GM21381 (cell line): ENCODE results near the gene KRTAP10-11.
"Not testable (repeated sequence)": the region's sequence is repeated elsewhere in the genome, so short reads cannot be mapped to it uniquely, and the experiment has no call there.

ENCODE experiments used
- ATAC-seq: cut with Tn5 transposase; IDR thresholded peaks from one replicate; pipeline ENCODE4 v1.9.1; 2021; ENCODE audit warnings: mild to moderate bottlenecking, moderate library complexity; ENCODE audit not compliant: unreplicated experiment

KRTAP10-11 gene

GRCh38 chr21:44638506-44639330, 7.5 kb upstream of the KRTAP10-11 start:
- not testable (repeated sequence) for ATAC-seq

- ATAC-seq: no peak
Measured at GRCh38 chr21:44639331-44639655, 6.9 kb upstream of the KRTAP10-11 start.

DNA sequence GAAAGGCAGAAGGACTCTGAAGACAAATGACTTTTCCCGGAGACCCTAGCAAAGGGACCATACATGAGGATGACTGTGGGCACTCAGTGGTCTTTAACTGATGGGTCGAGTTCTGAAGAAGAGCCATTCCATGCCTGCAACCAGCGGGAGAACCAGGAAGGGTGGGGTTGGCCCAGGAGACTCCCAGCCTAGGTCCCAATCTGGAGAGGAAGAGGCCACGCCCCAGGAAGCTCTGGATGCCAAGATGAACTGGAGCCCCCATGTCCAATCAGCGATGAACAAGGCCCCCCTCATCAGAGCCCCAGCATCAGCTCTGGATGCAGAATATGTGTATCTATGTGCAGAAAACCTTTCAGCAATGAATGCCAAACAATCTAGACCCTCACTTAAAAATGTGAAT, 5.5 kb upstream of the KRTAP10-11 start:
- ATAC-seq: no peak

DNA sequence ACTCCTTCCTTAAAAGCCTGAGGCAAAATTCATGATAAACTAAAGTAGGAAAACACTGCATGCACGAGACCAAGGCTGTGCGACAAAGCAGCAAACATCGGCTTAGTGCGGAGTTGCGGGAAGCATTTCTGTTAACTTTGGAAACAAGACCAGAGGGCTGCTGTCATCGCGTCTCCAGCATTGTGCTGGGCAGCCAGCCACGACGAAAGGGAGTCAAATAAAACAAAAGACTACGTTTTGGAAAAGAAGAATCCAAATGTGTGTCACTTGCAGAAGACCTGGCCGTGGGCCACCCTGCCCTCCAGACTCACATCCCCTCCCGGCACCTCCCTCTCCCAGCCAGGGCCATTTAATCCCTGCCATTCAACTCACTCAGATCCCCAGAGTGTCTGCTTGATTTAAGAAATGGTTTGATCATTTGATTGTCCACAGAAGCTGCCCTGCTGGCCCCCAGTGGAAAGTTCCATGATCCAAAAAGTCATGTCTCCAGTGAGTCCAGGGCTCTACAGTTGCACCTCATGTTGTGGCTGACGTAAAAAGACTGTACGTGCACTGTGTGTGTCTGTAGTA, 2.4 kb upstream of the KRTAP10-11 start:
- ATAC-seq: no peak

DNA sequence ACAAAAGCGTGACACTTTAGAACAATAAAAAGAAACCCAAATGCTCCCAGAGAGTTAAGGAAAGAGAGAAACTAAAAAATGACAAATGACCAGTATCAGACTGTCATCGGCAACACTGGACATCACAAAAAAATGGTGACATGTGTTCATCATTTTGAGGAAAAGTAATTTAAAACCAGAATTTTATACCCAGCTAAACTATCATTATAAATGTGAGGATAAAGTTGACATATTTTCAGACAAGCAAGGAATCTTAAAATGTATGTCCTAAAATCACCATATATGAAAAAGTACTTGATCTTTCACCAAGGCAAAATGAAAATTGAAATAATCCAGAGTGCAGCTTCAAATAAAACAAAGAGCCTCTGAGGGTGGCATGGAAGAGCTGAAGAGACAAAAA, 1.3 kb upstream of the KRTAP10-11 start:
- no peak for ATAC-seq

- no peak for ATAC-seq
Measured at GRCh38 chr21:44647222-44647552, 973 bp downstream of the KRTAP10-11 start.

DNA sequence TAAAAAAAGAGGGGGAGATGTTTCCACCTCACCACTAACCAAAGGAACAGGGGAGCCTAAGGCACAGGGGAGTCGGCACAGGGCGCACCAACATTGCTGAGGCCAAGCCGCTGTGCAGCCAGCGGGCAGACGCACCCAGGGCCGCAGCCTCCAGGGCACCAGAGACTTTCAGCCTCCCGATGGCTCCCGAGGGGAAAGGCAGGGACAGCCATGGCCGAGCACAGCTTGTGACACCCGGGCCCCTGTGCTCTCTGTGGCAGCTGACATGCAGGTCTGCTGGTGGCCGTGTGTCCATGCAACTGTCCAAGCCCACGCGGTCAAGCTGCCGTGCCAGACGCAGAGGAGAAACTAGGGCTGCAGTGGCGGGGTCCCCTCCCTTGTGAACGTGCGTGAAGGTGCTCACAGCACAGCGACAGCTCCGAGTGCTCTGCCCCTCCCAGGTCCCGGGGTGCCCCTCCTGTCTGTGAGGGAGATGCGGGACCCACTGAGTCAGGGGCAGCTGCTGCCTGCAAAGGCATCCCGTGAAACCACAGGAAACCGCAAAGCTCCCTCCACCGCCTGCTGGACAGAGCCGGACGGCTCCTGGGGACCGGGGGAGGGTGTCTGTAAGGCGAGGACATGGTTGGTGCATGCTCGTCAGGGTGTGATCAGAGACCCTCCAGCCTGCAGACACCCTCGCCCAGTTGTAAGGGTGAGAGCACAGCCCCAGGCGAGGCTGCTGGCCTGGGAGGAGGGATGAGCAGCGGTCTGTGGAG, 2.5 kb downstream of the KRTAP10-11 start:
- ATAC-seq: no peak

DNA sequence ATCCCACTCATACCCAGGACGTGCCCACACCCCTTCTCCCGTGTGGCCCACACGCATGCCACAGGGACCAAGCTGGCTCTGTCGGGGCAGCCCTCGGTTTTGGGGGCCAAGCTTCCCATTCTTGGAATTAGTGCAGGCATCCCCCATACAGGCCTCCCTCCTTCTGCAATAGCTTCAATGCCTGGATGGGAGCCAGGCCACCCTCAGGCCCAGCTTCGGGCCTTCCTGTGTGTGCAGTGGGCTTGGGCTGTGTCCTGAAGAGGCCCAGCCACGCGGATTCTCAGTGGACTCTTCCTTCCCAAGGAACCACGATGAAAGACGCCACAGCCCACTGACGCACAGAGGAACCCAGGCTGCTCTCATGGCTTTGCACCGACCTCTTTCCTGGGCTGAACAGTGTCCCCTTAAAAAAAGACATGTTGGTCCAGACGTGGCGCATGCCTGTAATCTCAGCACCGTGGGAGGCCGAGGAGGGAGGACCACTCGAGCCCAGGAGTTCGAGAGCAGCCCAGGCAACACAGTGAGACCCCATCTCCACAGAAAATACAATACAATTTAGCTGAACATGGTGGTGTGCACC, 3.4 kb downstream of the KRTAP10-11 start:
- ATAC-seq: no peak

- no peak for ATAC-seq
Measured at GRCh38 chr21:44650265-44650972, 4.2 kb downstream of the KRTAP10-11 start.

DNA sequence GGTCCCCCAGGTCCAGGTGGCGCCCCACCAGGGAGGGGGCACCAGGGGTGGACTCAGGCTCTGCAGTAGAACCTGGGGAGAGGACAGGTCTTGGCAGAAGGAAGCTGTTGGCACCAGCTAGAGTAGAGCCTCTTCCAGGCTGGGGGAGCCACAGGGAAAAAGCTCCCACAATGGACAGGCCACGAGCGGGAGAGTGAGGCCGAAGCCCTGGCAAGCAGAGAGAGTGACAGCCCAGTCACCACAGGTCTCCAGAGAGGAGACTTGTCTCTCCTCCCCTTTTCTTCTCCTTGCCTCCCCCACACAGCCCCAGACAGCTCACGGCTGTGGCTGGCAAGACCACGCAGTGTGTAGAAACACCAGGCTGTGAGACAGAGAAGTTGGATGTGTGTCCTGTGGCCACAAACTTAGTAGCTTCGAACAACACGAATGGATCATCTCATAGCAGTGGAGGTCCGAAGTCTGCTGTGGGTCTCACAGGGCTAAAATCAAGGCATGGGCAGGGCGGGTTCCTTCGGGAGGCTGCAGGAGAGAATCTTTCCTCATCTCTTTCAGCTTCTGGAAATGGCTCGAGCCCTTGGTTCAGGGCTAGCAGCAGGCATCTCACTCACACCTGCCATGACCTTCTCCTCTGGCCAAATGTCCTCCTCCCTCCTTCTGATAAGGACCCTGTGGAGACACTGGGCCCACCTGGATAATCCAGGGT, 4.9 kb downstream of the KRTAP10-11 start:
- no peak for ATAC-seq

- no peak for ATAC-seq
Measured at GRCh38 chr21:44653123-44653522, 6.9 kb downstream of the KRTAP10-11 start.

DNA sequence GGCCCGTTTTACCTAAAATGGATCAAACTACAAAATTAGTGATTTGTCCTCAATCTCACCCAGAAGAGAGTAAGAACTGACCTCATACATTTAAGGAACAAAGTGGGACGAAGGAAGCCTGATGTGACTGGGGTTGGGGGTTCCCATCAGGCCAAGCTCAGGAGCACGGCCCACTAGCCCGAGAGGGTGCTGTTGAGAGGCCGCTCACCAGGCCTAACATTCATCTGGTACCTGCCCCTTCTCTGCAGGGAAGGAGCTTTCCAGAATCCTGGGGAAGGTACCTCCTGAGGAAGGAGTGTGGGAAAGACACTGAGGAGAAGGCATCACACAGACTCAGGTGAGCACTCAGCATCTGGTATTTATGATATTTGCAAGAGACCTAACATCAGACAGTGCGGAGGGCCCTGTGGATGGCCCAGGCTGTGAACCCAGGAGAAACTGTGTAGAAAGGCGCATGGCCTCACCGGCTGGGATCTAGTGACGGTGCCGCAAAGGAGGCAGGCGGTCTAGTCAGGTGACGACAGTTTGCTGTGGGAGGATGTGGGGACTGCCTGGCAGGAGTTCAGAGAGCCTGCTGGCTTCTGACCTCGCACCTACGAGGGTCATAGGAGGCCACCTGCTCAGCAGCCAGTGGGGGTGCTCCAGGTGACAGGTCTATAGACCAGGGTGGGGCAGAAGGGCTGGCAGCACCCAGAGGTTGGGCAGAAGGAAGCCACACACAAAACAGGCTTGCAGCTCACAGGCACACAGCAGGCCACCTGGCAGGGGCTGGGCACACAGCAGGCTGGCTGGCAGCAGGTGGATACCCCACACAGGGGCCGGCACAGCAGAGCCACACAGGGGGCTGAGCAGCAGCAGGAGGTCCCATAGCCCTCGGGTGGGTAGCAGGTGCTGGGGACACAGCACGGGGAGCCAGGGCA, 7.7 kb downstream of the KRTAP10-11 start:
- ATAC-seq: no peak

GRCh38 chr21:44654576-44655175, 8.5 kb downstream of the KRTAP10-11 start, which contains the start of gene KRTAP12-4:
Gene KRTAP12-4 (minus strand): TSS chr21:44654659. CDS start chr21:44654614, 45 bp downstream.
- ATAC-seq: no peak

DNA sequence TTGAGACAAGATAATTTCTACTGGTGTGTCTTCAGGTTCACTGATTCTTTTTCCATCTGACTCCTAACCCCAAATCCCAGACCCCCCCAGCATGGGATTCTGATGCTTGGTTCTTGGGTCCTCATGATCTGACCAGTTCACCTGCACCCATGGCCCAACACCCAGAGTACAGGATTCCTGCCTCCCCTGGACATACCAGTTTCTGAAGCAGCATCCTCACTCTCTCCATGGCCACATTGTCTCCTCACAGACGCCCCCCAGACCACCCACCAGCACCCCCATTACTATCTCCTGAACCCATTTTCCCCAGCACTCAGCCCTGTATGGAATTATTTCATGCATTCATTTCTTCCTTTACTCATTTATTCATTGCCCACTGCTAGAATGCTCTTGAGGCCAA, 10.7 kb downstream of the KRTAP10-11 start:
- no peak for ATAC-seq

GRCh38 chr21:44657635-44658540, 11.7 kb downstream of the KRTAP10-11 start, which contains the start of gene KRTAP12-3:
Gene KRTAP12-3 (plus strand): TSS chr21:44657932. CDS start chr21:44657980, 48 bp downstream.
- ATAC-seq: no peak

DNA sequence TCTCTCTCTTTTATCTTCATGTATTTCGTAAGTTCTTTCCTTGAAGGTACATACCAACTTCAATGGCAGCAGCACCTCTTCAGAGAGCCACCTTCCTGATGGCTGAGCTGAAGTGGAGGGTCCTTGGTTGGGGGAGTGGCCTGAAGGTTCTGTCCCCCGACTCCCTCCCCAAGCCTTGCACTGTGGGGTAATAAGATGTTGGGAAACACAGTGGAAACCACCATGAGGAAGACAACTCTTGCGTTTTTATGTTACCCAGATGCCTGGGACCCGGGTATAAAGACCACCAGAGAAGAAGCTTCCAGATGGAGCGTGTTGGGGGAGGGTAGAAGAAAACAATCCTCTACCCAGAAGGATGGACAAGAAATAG, 12.3 kb downstream of the KRTAP10-11 start:
- no peak for ATAC-seq

GRCh38 chr21:44658913-44659595, 12.8 kb downstream of the KRTAP10-11 start:
- no peak for ATAC-seq
